GM23338 (cell line): Measurements from ENCODE around the gene HSD11B1.

Experiments
- CREB1 ChIP-seq: fragments of 250-450 bp; sonication (Bioruptor Pico); IDR thresholded peaks from 2 replicates; pipeline ENCODE4 v1.5.0; 2020; ENCODE audit warnings: low read depth, mild to moderate bottlenecking, moderate library complexity
- CTCF ChIP-seq, 2 experiments: fragments of 200-600 bp in 1 of 2; sonication (generic) in 1 of 2; conservative IDR thresholded peaks; 2 replicates each; pipeline versions ENCODE4 v1.5.1 to v1.6.1; 2016 to 2017; ENCODE audit warnings: antibody characterized with exemption in 2 of 2, low read depth in 2 of 2, mild to moderate bottlenecking in 2 of 2, moderate library complexity in 1 of 2
- EZH2phosphoT487 ChIP-seq: fragments of 200-600 bp; sonication (generic); IDR thresholded peaks from one replicate; pipeline ENCODE4 v1.8.1; 2018; ENCODE audit warnings: antibody characterized with exemption; ENCODE audit not compliant: unreplicated experiment
- JUNB ChIP-seq: IDR thresholded peaks from one replicate; pipeline ENCODE4 v1.6.1; 2016; ENCODE audit warnings: antibody characterized with exemption; ENCODE audit not compliant: unreplicated experiment
- POLR2AphosphoS5 ChIP-seq: IDR thresholded peaks from 2 replicates; pipeline ENCODE4 v1.6.1; 2016; ENCODE audit warnings: antibody characterized with exemption, low read depth
- REST ChIP-seq: IDR thresholded peaks from one replicate; pipeline ENCODE4 v1.6.1; 2018; ENCODE audit warnings: antibody characterized with exemption; ENCODE audit not compliant: unreplicated experiment

GRCh38 chr1:209775678-209776077, 71.0 kb downstream of the HSD11B1 start:
- no peak for TF ChIP-seq CREB1 (CRISPR knock-in tag)
- TF ChIP-seq CTCF (conservative IDR thresholded peaks at IDR 0.05; ENCODE audit: low read depth in 2 of 2), result no peak
- no peak for TF ChIP-seq JUNB
- no peak for TF ChIP-seq POLR2AphosphoS5
- TF ChIP-seq REST, result no peak
- TF ChIP-seq EZH2phosphoT487, result no peak
